Prostate gland (tissue), 2 donors: Measurements from ENCODE around the gene CRBN. TPM values are rescaled to one million over a fixed set of nuclear protein-coding genes. Genes with fewer than 3 reads are reported as not detected.

ENCODE experiments used
- DNase-seq: peaks from one replicate; pipeline ENCODE4 v3.0.0-alpha.2; 2019; ENCODE audit warnings: low spot score
- H3K27ac ChIP-seq, 2 donors: fragments of 200-600 bp; sonication (generic); 2 replicates each; pipeline ENCODE4 v1.5.1; 2017 to 2019
- H3K27me3 ChIP-seq: fragments of 200-600 bp; sonication (generic); replicated peaks from 2 replicates; pipeline ENCODE4 v1.5.1; 2019; ENCODE audit not compliant: insufficient read depth
- H3K36me3 ChIP-seq, 2 donors: fragments of 200-600 bp; sonication (generic); 1 replicate in 1 of 2; 2 replicates in 1 of 2; pipeline versions ENCODE4 v1.5.1 to v1.8.1; 2017 to 2019
- H3K4me1 ChIP-seq: fragments of 200-600 bp; sonication (generic); replicated peaks from 2 replicates; pipeline ENCODE4 v1.5.1; 2019
- H3K4me3 ChIP-seq, 2 donors: fragments of 200-600 bp; sonication (generic); 2 replicates each; pipeline ENCODE4 v1.5.1; 2017 to 2019
- H3K9me3 ChIP-seq: fragments of 200-600 bp; sonication (generic); 2 replicates; pipeline ENCODE4 v1.5.1; 2017
- POLR2A ChIP-seq: fragments of 450-650 bp; IDR thresholded peaks from one replicate; pipeline ENCODE4 v1.6.1; 2016; ENCODE audit warnings: antibody characterized with exemption, mild to moderate bottlenecking
- POLR2AphosphoS5 ChIP-seq: sonication (generic); formaldehyde crosslinking; IDR thresholded peaks from one replicate; pipeline ENCODE4 v1.6.1; 2017; ENCODE audit warnings: antibody characterized with exemption
- WGBS: methylation state at CpG from one replicate; pipeline ENCODE4 v1.1.5; 2018; 5-methylcytosine and 5-hydroxymethylcytosine counted together
- intact Hi-C: fragments of 100-400 bp; cut with DNase I; formaldehyde crosslinking; loops from one replicate; pipeline ENCODE4 v1.14.2; 2022
- total RNA-seq, 2 donors: library from RNA; depleted of rRNA; stranded (reverse); fragments of >200 nt; gene quantifications; one replicate each; pipeline ENCODE4 v1.1.0, GENCODE V29; 2016
- TF ChIP-seq, protein P1 (sequence below), 4 experiments: fragments of 200-600 bp in 2 of 4; fragments of 450-650 bp in 2 of 4; sonication (generic) in 2 of 4; IDR thresholded peaks; 1 replicate in 3 of 4; 2 replicates in 1 of 4; pipeline ENCODE4 v1.5.1; 2016 to 2019; ENCODE audit warnings: antibody characterized with exemption in 4 of 4, mild to moderate bottlenecking in 2 of 4, moderate library complexity in 2 of 4

The CRBN gene
- total RNA-seq: 10 to 100 TPM; 69.4 to 83.4 TPM

- WGBS: 2% methylated on average over 24 of the region's 56 CpGs
- peak; percentile 83 for DNase-seq
- intact Hi-C loops: no loop called here
Observed at GRCh38 chr3:3179407-3180094, at the start of gene CRBN. Gene CRBN (minus strand): TSS chr3:3179691. CDS start chr3:3179687, 4 bp downstream.

DNA sequence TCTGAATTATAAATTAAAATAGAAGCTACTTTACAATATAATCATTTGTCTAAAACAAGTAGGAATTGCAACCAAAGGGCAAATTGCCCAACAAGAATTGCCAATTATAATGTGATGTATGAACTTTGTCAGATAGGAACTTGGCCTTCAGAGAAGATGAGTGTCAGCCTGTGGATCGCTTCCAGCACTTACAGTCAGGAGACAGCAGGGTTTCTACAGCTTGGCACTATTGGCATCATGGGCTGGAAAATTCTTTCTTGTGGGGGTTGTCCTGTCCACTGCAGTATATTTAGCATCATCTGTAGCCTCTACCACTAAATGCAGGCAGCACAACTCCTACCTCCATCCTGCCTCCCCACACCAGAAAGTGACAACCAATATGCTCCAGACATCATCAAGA, 48.1 kb upstream of the CRBN start:
- TF ChIP-seq POLR2AphosphoS5 (no peak), POLR2A (no peak)
- TF ChIP-seq, protein P1, sequence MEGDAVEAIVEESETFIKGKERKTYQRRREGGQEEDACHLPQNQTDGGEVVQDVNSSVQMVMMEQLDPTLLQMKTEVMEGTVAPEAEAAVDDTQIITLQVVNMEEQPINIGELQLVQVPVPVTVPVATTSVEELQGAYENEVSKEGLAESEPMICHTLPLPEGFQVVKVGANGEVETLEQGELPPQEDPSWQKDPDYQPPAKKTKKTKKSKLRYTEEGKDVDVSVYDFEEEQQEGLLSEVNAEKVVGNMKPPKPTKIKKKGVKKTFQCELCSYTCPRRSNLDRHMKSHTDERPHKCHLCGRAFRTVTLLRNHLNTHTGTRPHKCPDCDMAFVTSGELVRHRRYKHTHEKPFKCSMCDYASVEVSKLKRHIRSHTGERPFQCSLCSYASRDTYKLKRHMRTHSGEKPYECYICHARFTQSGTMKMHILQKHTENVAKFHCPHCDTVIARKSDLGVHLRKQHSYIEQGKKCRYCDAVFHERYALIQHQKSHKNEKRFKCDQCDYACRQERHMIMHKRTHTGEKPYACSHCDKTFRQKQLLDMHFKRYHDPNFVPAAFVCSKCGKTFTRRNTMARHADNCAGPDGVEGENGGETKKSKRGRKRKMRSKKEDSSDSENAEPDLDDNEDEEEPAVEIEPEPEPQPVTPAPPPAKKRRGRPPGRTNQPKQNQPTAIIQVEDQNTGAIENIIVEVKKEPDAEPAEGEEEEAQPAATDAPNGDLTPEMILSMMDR (IDR thresholded peaks at IDR 0.05): no peak
- Histone ChIP-seq H3K27me3 (no peaks in the 10 kb centered on the region), H3K4me1 (no peaks in the 10 kb centered on the region), H3K4me3 (no peak overlapping the region), H3K27ac (no peak overlapping the region), H3K9me3 (no peaks in the 10 kb centered on the region), H3K36me3 (no peaks in the 10 kb centered on the region)
- intact Hi-C loops: no loop called here
- no peak for DNase-seq
- 0% methylated on average over 1 of the region's 1 CpG for WGBS

More at GRCh38 chr3:3179407-3180094, at the start of gene CRBN:
- Histone ChIP-seq H3K27me3 (no peaks in the 10 kb centered on the region), H3K27ac (peak within 1 kb of the TSS; percentile 77 to 78), H3K4me3 (peak within 1 kb of the TSS; percentile 80 to 97), H3K4me1 (no peaks in the 10 kb centered on the region), H3K9me3 (no peaks in the 10 kb centered on the region), H3K36me3 (no peaks in the 10 kb centered on the region)
- TF ChIP-seq, protein P1 (IDR thresholded peaks at IDR 0.05): peak; percentile 94 to 98 (median 96)
- TF ChIP-seq POLR2AphosphoS5: peak; percentile 91
- TF ChIP-seq POLR2A: peak; percentile 48

DNA sequence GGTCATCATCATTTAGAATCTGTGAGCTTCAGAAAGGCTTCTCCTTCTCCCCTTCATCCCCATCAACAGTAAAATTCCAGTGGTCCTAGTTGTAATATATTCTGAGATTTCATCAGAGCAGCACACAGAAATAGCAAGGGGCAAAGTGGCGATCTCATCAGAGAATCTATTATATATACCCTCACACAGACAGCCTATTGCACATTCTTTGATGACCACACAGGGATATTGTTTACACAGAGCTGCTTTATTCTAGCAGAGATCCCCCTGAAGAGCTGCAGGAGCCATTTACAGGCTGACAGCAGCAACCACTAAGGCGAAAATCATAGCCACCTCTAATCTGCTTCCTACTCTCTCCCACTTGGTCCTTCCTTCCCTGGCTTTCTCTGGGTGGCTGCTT, 42.0 kb upstream of the CRBN start:
- Histone ChIP-seq H3K4me1 (no peaks in the 10 kb centered on the region), H3K36me3 (no peaks in the 10 kb centered on the region), H3K4me3 (no peak overlapping the region), H3K27ac (no peak overlapping the region), H3K9me3 (no peaks in the 10 kb centered on the region), H3K27me3 (no peaks in the 10 kb centered on the region)
- no peak for TF ChIP-seq POLR2A
- TF ChIP-seq, protein P1 (IDR thresholded peaks at IDR 0.05): no peak
- no peak for TF ChIP-seq POLR2AphosphoS5
- WGBS: 54% methylated on average over 2 of the region's 2 CpGs
- DNase-seq: no peak
- intact Hi-C loops: no loop called here

GRCh38 chr3:3216401-3216800, 36.9 kb upstream of the CRBN start:
- TF ChIP-seq, protein P1 (IDR thresholded peaks at IDR 0.05): no peak
- TF ChIP-seq POLR2AphosphoS5: no peak
- no peak for TF ChIP-seq POLR2A
- Histone ChIP-seq H3K36me3 (no peaks in the 10 kb centered on the region), H3K27ac (no peak overlapping the region), H3K4me1 (no peaks in the 10 kb centered on the region), H3K4me3 (no peak overlapping the region), H3K27me3 (no peaks in the 10 kb centered on the region), H3K9me3 (no peaks in the 10 kb centered on the region)
- intact Hi-C loops: no loop called here
- WGBS: 87% methylated on average over 4 of the region's 4 CpGs
- no peak for DNase-seq

GRCh38 chr3:3212781-3213440, 33.4 kb upstream of the CRBN start:
- Histone ChIP-seq H3K27me3 (no peaks in the 10 kb centered on the region), H3K36me3 (no peaks in the 10 kb centered on the region), H3K4me1 (no peaks in the 10 kb centered on the region), H3K27ac (no peak overlapping the region), H3K9me3 (no peaks in the 10 kb centered on the region), H3K4me3 (no peak overlapping the region)
- no peak for DNase-seq
- no peak for TF ChIP-seq POLR2A
- no peak for TF ChIP-seq POLR2AphosphoS5
- TF ChIP-seq, protein P1 (IDR thresholded peaks at IDR 0.05): no peak
- intact Hi-C loops: no loop called here
- WGBS: 58% methylated on average over 7 of the region's 7 CpGs
